Type B pancreatic cell (in vitro differentiated cells): ENCODE data around the gene ATRNL1. TPM values are rescaled to one million over a fixed set of nuclear protein-coding genes. Genes with fewer than 3 reads are reported as not detected.

ENCODE experiments used
- DNase-seq: peaks from one replicate; pipeline ENCODE4 v3.0.0; 2021; ENCODE audit warnings: mixed read lengths; ENCODE audit not compliant: unreplicated experiment; ENCODE audit errors: extremely low spot score
- H3K27ac Mint-ChIP-seq: 2 replicates; pipeline ENCODE4 v1.8.0; 2021; ENCODE audit warnings: mild to moderate bottlenecking, mixed read lengths
- H3K27me3 Mint-ChIP-seq: 2 replicates; pipeline ENCODE4 v1.8.0; 2021; ENCODE audit warnings: mixed read lengths
- H3K36me3 Mint-ChIP-seq: 2 replicates; pipeline ENCODE4 v1.8.0; 2021; ENCODE audit warnings: mixed read lengths
- H3K4me1 Mint-ChIP-seq: one replicate; pipeline ENCODE4 v1.8.0; 2021; ENCODE audit warnings: mixed read lengths; ENCODE audit not compliant: unreplicated experiment
- H3K4me3 Mint-ChIP-seq: 2 replicates; pipeline ENCODE4 v1.8.0; 2021; ENCODE audit warnings: mild to moderate bottlenecking, mixed read lengths
- H3K9me3 Mint-ChIP-seq: 2 replicates; pipeline ENCODE4 v1.8.0; 2021; ENCODE audit warnings: mixed read lengths
- CTCF ChIP-seq: fragments of 200-600 bp; sonication (generic); conservative IDR thresholded peaks from 2 replicates; pipeline ENCODE4 v1.5.0; 2021; ENCODE audit warnings: antibody characterized with exemption, mild to moderate bottlenecking
- total RNA-seq: library from RNA; stranded (reverse); gene quantifications from 2 replicates; pipeline ENCODE4 v1.2.1, GENCODE V29; 2021; ENCODE audit warnings: low replicate concordance

ATRNL1 gene
- total RNA-seq, 1 donor from 2014 or later: 38.4 TPM

DNA sequence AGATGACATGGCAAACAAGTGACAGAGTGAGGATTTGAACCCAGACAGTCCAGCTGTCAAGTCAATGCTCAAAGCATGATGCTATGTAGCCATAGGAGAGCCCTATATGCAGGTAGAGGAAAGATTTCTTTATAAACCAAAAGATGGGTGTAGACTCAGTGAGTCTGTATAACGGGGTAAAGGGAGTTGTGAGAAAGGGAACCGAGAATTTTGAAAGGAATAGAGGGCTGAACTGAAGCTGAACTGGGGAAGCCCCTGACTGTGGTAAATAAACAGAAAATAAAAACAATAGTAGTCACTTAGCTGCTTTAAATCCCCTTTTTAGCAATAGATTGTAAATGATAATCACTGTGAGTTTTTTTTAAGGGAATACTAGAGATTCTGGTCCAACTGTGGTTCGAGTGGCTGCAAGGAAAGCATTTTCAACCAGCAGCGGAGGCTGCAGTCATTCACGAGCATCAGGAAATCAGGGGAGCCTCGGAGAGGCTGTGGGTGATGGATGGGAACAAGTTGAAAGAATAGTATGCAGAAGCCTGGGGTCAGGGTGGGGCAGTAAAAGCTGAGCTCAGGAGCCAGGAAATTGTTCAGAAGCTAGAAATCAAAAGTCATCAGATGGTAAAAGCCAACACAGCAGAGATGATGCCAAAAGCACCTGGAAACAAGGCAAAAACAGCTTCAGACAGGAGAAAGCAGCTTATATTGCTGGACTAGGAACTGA lies 786.4 kb downstream of the ATRNL1 start:
- H3K4me3 Mint-ChIP-seq: no peak overlapping the region
- peak overlapping the region; percentile 71 for H3K27ac Mint-ChIP-seq
- TF ChIP-seq CTCF: no peak
- peaks cover 8% of the 10 kb centered on the region for H3K9me3 Mint-ChIP-seq
- DNase-seq: no peak
- H3K27me3 Mint-ChIP-seq: peaks cover 6% of the 10 kb centered on the region
- no peaks in the 10 kb centered on the region for H3K36me3 Mint-ChIP-seq
- peaks cover 8% of the 10 kb centered on the region for H3K4me1 Mint-ChIP-seq

- peaks cover 8% of the 10 kb centered on the region for H3K4me1 Mint-ChIP-seq
- H3K27me3 Mint-ChIP-seq: peaks cover 4% of the 10 kb centered on the region
- no peaks in the 10 kb centered on the region for H3K36me3 Mint-ChIP-seq
- no peak overlapping the region for H3K4me3 Mint-ChIP-seq
- no peak for DNase-seq
- H3K9me3 Mint-ChIP-seq: peaks cover 3% of the 10 kb centered on the region
- no peak for TF ChIP-seq CTCF
- H3K27ac Mint-ChIP-seq: no peak overlapping the region
These were observed 788.9 kb downstream of the ATRNL1 start for GRCh38 chr10:115882021-115882420.

DNA sequence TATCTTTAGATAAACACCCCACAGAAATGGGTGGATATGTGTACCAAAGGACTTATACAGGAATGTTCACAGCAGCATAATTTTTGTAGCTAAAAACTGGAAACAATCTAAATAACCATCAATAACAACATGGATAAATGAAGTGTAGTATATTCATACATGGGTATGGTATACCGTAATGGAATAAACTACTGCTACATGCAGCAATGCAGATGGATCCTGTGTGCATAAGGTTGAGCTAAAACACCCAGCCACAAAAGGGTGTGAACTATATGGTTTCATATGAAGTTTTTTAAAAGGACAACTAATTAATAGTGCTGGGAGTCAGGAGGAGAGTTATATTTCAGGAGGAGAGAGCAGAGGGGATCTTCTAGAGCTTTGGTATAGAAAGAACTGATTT lies 790.2 kb downstream of the ATRNL1 start:
- H3K4me1 Mint-ChIP-seq: peaks cover 11% of the 10 kb centered on the region
- no peak for DNase-seq
- H3K36me3 Mint-ChIP-seq: no peaks in the 10 kb centered on the region
- no peak for TF ChIP-seq CTCF
- H3K27me3 Mint-ChIP-seq: peaks cover 8% of the 10 kb centered on the region
- no peak overlapping the region for H3K27ac Mint-ChIP-seq
- H3K9me3 Mint-ChIP-seq: peaks cover 3% of the 10 kb centered on the region
- H3K4me3 Mint-ChIP-seq: no peak overlapping the region

- no peak overlapping the region for H3K4me3 Mint-ChIP-seq
- no peak for TF ChIP-seq CTCF
- H3K27me3 Mint-ChIP-seq: peaks cover 8% of the 10 kb centered on the region
- H3K4me1 Mint-ChIP-seq: peaks cover 16% of the 10 kb centered on the region
- DNase-seq: no peak
- no peaks in the 10 kb centered on the region for H3K36me3 Mint-ChIP-seq
- peaks cover 3% of the 10 kb centered on the region for H3K9me3 Mint-ChIP-seq
- H3K27ac Mint-ChIP-seq: no peak overlapping the region
These were observed 791.2 kb downstream of the ATRNL1 start for GRCh38 chr10:115884331-115884730.

GRCh38 chr10:115895166-115895565 lies 802.0 kb downstream of the ATRNL1 start:
- DNase-seq: no peak
- Mint-ChIP-seq H3K27me3 (no peaks in the 10 kb centered on the region), H3K27ac (no peak overlapping the region), H3K4me3 (no peak overlapping the region), H3K9me3 (no peaks in the 10 kb centered on the region), H3K36me3 (no peaks in the 10 kb centered on the region), H3K4me1 (no peaks in the 10 kb centered on the region)
- TF ChIP-seq CTCF: no peak
